ENCODE results near the gene ADARB2.
"Not testable (repeated sequence)": the region's sequence is repeated elsewhere in the genome, so short reads cannot be mapped to it uniquely, and the experiment has no call there.

ADARB2 gene

GRCh38 chr10:1538531-1539061, 198.7 kb downstream of the ADARB2 start:
- no peak for DNase-seq

- no peak for DNase-seq
Observed at GRCh38 chr10:1538121-1538520, 199.2 kb downstream of the ADARB2 start.

- DNase-seq = not testable (repeated sequence)
Observed at GRCh38 chr10:1537449-1537848, 199.9 kb downstream of the ADARB2 start.

- DNase-seq = no peak
Observed at GRCh38 chr10:1536341-1536740, 201.0 kb downstream of the ADARB2 start.

- DNase-seq = no peak
Observed at GRCh38 chr10:1535301-1535965, 201.9 kb downstream of the ADARB2 start.

GRCh38 chr10:1534820-1535219, 202.5 kb downstream of the ADARB2 start:
- no peak for DNase-seq

- no peak for DNase-seq
Observed at GRCh38 chr10:1532636-1533035, 204.7 kb downstream of the ADARB2 start.

- no peak for DNase-seq
Observed at GRCh38 chr10:1531883-1532597, 205.3 kb downstream of the ADARB2 start.

GRCh38 chr10:1530871-1531517, 206.3 kb downstream of the ADARB2 start:
- DNase-seq = no peak

GRCh38 chr10:1529806-1530413, 207.4 kb downstream of the ADARB2 start:
- no peak for DNase-seq

GRCh38 chr10:1527951-1528350, 209.4 kb downstream of the ADARB2 start:
- no peak for DNase-seq

- DNase-seq = no peak
Observed at GRCh38 chr10:1526436-1527055, 210.8 kb downstream of the ADARB2 start.

- no peak for DNase-seq
Observed at GRCh38 chr10:1525354-1526162, 211.8 kb downstream of the ADARB2 start.

- no peak for DNase-seq
Observed at GRCh38 chr10:1524540-1524939, 212.8 kb downstream of the ADARB2 start.

GRCh38 chr10:1523221-1523620, 214.1 kb downstream of the ADARB2 start:
- no peak for DNase-seq

GRCh38 chr10:1522237-1522636, 215.1 kb downstream of the ADARB2 start:
- DNase-seq = no peak

- no peak for DNase-seq
Observed at GRCh38 chr10:1521741-1522140, 215.6 kb downstream of the ADARB2 start.

- DNase-seq = no peak
Observed at GRCh38 chr10:1520909-1521565, 216.3 kb downstream of the ADARB2 start.

GRCh38 chr10:1519391-1519790, 217.9 kb downstream of the ADARB2 start:
- no peak for DNase-seq

- no peak for DNase-seq
Observed at GRCh38 chr10:1517684-1518083, 219.6 kb downstream of the ADARB2 start.

GRCh38 chr10:1516492-1517165, 220.7 kb downstream of the ADARB2 start:
- DNase-seq = no peak
